ENCODE data around the gene ERC2.

Gene ERC2

GRCh38 chr3:55490276-55490913 lies 977.9 kb downstream of the ERC2 start:
- Histone ChIP-seq H3K9me3 (ENCODE audit: severe bottlenecking) (no peaks in the 10 kb centered on the region), H3K27ac (no peak overlapping the region), H3K36me3 (no peaks in the 10 kb centered on the region), H3K27me3 (ENCODE audit: insufficient read depth, low read depth, severe bottlenecking) (peaks cover 13% of the 10 kb centered on the region), H3K4me3 (ENCODE audit: low read depth, low read length) (no peak overlapping the region)
- TF ChIP-seq CTCF (IDR thresholded peaks at IDR 0.05; ENCODE audit: low read depth, low read length) = no peak
- no peak for DNase-seq

- Histone ChIP-seq H3K36me3 (no peaks in the 10 kb centered on the region), H3K27me3 (ENCODE audit: insufficient read depth, low read depth, severe bottlenecking) (peaks cover 16% of the 10 kb centered on the region), H3K9me3 (ENCODE audit: severe bottlenecking) (no peaks in the 10 kb centered on the region), H3K4me3 (ENCODE audit: low read depth, low read length) (no peak overlapping the region), H3K27ac (no peak overlapping the region)
- TF ChIP-seq CTCF (IDR thresholded peaks at IDR 0.05; ENCODE audit: low read depth, low read length) = no peak
- DNase-seq = no peak
Measured at GRCh38 chr3:55489798-55490132, 978.5 kb downstream of the ERC2 start.

- no peak for TF ChIP-seq CTCF (IDR thresholded peaks at IDR 0.05; ENCODE audit: low read depth, low read length)
- H3K36me3 ChIP-seq = no peaks in the 10 kb centered on the region
- H3K27ac ChIP-seq = no peak overlapping the region
- H3K4me3 ChIP-seq (ENCODE audit: low read depth, low read length) = peak overlapping the region; percentile 84
- H3K27me3 ChIP-seq (ENCODE audit: insufficient read depth, low read depth, severe bottlenecking) = peaks cover 28% of the 10 kb centered on the region
- peak; percentile 51 for DNase-seq
- H3K9me3 ChIP-seq (ENCODE audit: severe bottlenecking) = no peaks in the 10 kb centered on the region
Measured at GRCh38 chr3:55488398-55489055, 979.7 kb downstream of the ERC2 start.

- H3K9me3 ChIP-seq (ENCODE audit: severe bottlenecking) = no peaks in the 10 kb centered on the region
- no peak for TF ChIP-seq CTCF (IDR thresholded peaks at IDR 0.05; ENCODE audit: low read depth, low read length)
- no peak overlapping the region for H3K27ac ChIP-seq
- H3K27me3 ChIP-seq (ENCODE audit: insufficient read depth, low read depth, severe bottlenecking) = peaks cover 38% of the 10 kb centered on the region
- no peaks in the 10 kb centered on the region for H3K36me3 ChIP-seq
- H3K4me3 ChIP-seq (ENCODE audit: low read depth, low read length) = peak overlapping the region; percentile 84
- peak; percentile 42 for DNase-seq
Measured at GRCh38 chr3:55487381-55488241, 980.7 kb downstream of the ERC2 start.

GRCh38 chr3:55486857-55487380 lies 981.3 kb downstream of the ERC2 start, which contains the start of gene WNT5A:
Gene WNT5A (minus strand): TSS chr3:55487306. CDS start chr3:55486985, 321 bp downstream.
- peak; percentile 39 for DNase-seq
- no peaks in the 10 kb centered on the region for H3K36me3 ChIP-seq
- H3K27me3 ChIP-seq (ENCODE audit: insufficient read depth, low read depth, severe bottlenecking) = peaks cover 44% of the 10 kb centered on the region
- no peak for TF ChIP-seq CTCF (IDR thresholded peaks at IDR 0.05; ENCODE audit: low read depth, low read length)
- H3K27ac ChIP-seq = no peak within 1 kb of the TSS
- H3K4me3 ChIP-seq (ENCODE audit: low read depth, low read length) = peak within 1 kb of the TSS; percentile 84
- H3K9me3 ChIP-seq (ENCODE audit: severe bottlenecking) = no peaks in the 10 kb centered on the region

Measured in WERI-Rb-1 (cell line).